GM19463 (cell line): ENCODE data around the gene ITGA7.

Source experiments
- ATAC-seq: cut with Tn5 transposase; IDR thresholded peaks from one replicate; pipeline ENCODE4 v1.9.1; 2021; ENCODE audit warnings: mild to moderate bottlenecking, moderate library complexity; ENCODE audit not compliant: unreplicated experiment

ITGA7 gene

GRCh38 chr12:55702861-55703260, 4.8 kb downstream of the ITGA7 start:
- ATAC-seq, result no peak

- peak; percentile 41 for ATAC-seq
Measured at GRCh38 chr12:55700255-55701018, 7.3 kb downstream of the ITGA7 start.

GRCh38 chr12:55699471-55700055, 8.1 kb downstream of the ITGA7 start:
- no peak for ATAC-seq

- ATAC-seq, result no peak
Measured at GRCh38 chr12:55698965-55699364, 8.7 kb downstream of the ITGA7 start.

GRCh38 chr12:55698241-55698955, 9.3 kb downstream of the ITGA7 start:
- no peak for ATAC-seq

GRCh38 chr12:55697686-55698085, 10.0 kb downstream of the ITGA7 start:
- ATAC-seq, result no peak

- ATAC-seq, result no peak
Measured at GRCh38 chr12:55696796-55697462, 10.8 kb downstream of the ITGA7 start.

- no peak for ATAC-seq
Measured at GRCh38 chr12:55696141-55696540, 11.6 kb downstream of the ITGA7 start.

GRCh38 chr12:55695349-55695748, 12.4 kb downstream of the ITGA7 start:
- ATAC-seq, result no peak

GRCh38 chr12:55694651-55695050, 13.1 kb downstream of the ITGA7 start:
- ATAC-seq, result no peak

- ATAC-seq, result no peak
Measured at GRCh38 chr12:55694188-55694515, 13.6 kb downstream of the ITGA7 start.

GRCh38 chr12:55693323-55694187, 14.1 kb downstream of the ITGA7 start:
- ATAC-seq, result no peak

GRCh38 chr12:55692631-55693322, 14.9 kb downstream of the ITGA7 start:
- no peak for ATAC-seq

GRCh38 chr12:55688716-55689655, 18.7 kb downstream of the ITGA7 start:
- ATAC-seq, result no peak

- peak; percentile 67 for ATAC-seq
Measured at GRCh38 chr12:55687746-55688145, 20.0 kb downstream of the ITGA7 start.

- no peak for ATAC-seq
Measured at GRCh38 chr12:55686366-55687010, 21.2 kb downstream of the ITGA7 start.

- no peak for ATAC-seq
Measured at GRCh38 chr12:55685671-55686070, 22.0 kb downstream of the ITGA7 start.

- ATAC-seq, result no peak
Measured at GRCh38 chr12:55684761-55685370, 22.8 kb downstream of the ITGA7 start.
